Neural cell (in vitro differentiated cells): ENCODE measurements around the gene SLCO2A1.

ENCODE experiments used
- EP300 ChIP-seq: fragments of 450-650 bp; conservative IDR thresholded peaks from 2 replicates; pipeline ENCODE4 v1.6.1; 2014; ENCODE audit warnings: antibody characterized with exemption, mild to moderate bottlenecking, moderate library complexity; ENCODE audit not compliant: poor library complexity, severe bottlenecking
- EZH2 ChIP-seq: fragments of 200-600, 300-800 bp; shearing (Covaris generic), sonication (generic); IDR thresholded peaks from 2 replicates; pipeline ENCODE4 v1.6.1; 2014; ENCODE audit warnings: antibody characterized with exemption, low read length, borderline replicate concordance, mild to moderate bottlenecking; ENCODE audit not compliant: insufficient read depth, poor library complexity, severe bottlenecking
- POLR2AphosphoS5 ChIP-seq: IDR thresholded peaks from 2 replicates; pipeline ENCODE4 v1.6.1; 2012
- RAD21 ChIP-seq: fragments of 450-650 bp; conservative IDR thresholded peaks from 2 replicates; pipeline ENCODE4 v1.6.1; 2014; ENCODE audit warnings: antibody characterized with exemption, mild to moderate bottlenecking, moderate library complexity
- REST ChIP-seq: IDR thresholded peaks from 2 replicates; pipeline ENCODE4 v1.6.1; 2012; ENCODE audit warnings: borderline replicate concordance
- SMC3 ChIP-seq: fragments of 450-650 bp; conservative IDR thresholded peaks from 2 replicates; pipeline ENCODE4 v1.6.1; 2014; ENCODE audit warnings: antibody characterized with exemption, mild to moderate bottlenecking, moderate library complexity; ENCODE audit not compliant: poor library complexity
- TAF1 ChIP-seq: IDR thresholded peaks from 2 replicates; pipeline ENCODE4 v1.6.1; 2012; ENCODE audit warnings: low read depth
- TF ChIP-seq, protein P1 (sequence below): fragments of 450-650 bp; IDR thresholded peaks from 2 replicates; pipeline ENCODE4 v1.5.1; 2014; ENCODE audit warnings: antibody characterized with exemption, mild to moderate bottlenecking, moderate library complexity; ENCODE audit not compliant: poor library complexity, severe bottlenecking

DNA sequence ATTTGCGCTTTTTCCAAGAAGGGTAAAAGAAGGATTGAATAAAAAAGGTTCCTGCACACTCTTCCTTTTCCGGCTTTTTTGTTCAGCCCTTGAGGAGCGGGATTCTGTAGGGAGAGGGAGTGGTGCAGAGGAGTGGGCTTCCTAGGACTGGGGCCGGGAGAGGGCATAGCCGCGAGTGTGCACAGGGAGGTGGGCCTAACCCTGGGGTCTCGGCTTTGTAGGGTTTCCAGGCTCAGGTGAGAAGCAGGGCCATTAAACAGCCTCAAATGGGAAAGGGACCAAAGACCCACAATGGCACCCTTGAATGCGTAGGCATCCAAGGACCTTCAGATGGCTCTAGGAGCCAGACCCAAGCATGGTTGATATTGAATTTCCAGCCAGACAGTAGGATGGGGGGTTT, 98.6 kb downstream of the SLCO2A1 start:
- TF ChIP-seq, protein P1, sequence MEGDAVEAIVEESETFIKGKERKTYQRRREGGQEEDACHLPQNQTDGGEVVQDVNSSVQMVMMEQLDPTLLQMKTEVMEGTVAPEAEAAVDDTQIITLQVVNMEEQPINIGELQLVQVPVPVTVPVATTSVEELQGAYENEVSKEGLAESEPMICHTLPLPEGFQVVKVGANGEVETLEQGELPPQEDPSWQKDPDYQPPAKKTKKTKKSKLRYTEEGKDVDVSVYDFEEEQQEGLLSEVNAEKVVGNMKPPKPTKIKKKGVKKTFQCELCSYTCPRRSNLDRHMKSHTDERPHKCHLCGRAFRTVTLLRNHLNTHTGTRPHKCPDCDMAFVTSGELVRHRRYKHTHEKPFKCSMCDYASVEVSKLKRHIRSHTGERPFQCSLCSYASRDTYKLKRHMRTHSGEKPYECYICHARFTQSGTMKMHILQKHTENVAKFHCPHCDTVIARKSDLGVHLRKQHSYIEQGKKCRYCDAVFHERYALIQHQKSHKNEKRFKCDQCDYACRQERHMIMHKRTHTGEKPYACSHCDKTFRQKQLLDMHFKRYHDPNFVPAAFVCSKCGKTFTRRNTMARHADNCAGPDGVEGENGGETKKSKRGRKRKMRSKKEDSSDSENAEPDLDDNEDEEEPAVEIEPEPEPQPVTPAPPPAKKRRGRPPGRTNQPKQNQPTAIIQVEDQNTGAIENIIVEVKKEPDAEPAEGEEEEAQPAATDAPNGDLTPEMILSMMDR, result no peak
- TF ChIP-seq EZH2 (no peak), EP300 (no peak), REST (no peak), SMC3 (no peak), POLR2AphosphoS5 (no peak), RAD21 (no peak), TAF1 (no peak)
